NK-92 (cell line): ENCODE data around the gene TYW3.
"Not testable (repeated sequence)": the region's sequence is repeated elsewhere in the genome, so short reads cannot be mapped to it uniquely, and the experiment has no call there.

Experiments
- DNase-seq: peaks from one replicate; lab custom pipeline; 2025; ENCODE audit not compliant: unreplicated experiment; lab: John Stamatoyannopoulos, UW

TYW3 gene

DNA sequence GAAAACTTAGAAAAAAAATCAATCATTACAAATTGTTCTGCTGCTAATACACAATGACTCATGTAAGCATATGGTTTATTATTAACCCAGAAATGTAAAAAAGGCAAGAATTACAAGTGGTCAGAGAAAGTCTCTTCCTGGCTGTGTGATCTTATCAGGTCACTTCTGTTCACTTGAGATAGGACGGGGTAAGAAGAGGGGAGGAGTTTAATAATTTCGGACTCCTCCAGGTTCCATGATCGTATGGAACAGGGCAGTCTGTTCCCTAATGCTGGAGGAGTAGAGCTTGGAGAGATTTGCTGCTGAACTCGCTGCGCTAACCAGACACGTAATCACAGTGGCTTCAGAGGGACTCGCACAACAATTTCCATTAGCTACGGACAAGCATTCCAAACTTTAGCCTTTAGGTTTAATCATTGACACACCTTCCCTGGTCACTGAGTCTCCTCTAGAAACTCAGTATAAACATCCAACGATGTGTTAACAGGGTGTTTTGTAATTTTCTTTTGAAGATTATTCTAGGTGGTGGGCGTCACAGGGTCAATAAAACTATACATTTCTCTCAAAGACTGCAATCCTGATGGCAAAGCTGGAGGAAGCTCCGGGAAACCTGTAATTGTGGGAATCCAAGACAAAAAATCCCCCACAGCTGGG is 1.4 kb upstream of the TYW3 start:
- no peak for DNase-seq

DNA sequence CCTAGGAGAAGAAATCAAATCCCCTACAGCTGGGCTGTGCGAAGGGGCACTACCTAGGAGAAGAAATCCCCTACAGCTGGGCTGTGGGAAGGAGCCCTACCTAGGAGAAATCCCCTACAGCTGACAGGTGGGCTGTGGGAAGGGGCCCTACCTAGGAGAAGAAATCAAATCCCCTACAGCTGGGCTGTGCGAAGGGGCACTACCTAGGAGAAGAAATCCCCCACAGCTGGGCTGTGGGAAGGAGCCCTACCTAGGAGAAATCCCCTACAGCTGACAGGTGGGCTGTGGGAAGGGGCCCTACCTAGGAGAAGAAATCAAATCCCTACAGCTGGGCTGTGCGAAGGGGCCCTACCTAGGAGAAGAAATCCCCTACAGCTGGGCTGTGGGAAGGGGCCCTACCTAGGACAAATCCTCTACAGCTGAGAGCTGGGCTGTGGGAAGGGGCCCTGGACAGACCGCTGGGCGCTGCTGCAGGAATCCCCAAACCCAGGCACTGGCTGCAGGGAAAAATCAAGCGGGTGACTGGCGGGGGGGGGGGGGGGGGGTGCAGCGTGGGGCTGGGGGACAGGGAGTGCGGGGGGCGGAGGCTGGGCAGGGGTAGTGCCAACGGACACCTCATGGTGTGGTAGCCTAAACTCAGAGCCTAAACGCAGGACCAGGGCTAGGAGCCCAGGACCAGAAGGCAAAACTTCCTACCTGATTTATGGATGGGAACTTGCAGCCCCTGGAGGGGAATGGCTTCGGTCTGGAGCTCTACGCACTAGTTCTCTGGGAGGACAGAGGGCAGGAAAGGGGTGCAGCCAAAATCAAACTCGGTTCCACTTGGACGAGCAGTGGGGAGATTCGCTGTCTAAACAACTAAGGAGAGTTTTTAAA is 643 bp upstream of the TYW3 start:
- DNase-seq, result not testable (repeated sequence)

DNA sequence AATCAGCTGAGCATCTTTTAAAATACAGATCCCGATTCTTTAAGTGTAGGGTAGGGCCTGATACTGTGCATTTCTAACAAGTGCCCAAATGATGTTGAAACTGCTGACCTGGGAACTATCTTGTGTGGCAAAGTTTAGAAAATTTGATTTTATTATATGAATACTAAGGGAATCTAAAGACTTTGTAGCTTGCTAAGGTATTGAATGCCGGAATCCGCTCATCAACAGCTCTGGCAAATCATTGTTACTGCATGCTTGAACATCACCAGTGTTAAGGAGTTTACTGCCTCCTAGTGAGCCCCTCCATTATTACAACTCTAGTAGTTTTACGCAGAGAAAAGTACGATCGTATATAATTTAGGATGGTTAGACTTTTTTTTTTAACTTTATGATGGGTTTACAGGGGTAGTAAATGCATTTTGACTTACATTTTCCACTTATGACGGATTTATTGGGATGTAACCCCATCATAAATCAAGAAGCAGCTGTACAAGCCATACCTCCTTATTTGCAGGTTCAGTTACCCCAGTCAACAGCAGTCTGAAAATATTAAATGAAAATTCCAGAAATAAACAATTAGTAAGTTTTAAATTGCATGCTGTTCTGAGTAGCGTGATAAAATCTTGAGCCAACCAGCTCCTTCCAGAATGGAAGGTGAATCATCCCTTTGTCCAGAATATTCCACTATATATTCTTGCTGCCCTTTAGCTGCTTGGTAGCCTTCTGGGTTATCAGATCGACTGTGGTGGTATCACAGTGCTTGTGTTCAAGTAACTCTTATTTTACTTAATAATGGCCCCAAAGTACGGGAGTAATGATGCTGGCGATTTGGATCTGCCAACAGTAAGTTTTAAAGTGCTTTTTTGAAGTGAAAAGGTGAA is 892 bp downstream of the TYW3 start:
- no peak for DNase-seq

DNA sequence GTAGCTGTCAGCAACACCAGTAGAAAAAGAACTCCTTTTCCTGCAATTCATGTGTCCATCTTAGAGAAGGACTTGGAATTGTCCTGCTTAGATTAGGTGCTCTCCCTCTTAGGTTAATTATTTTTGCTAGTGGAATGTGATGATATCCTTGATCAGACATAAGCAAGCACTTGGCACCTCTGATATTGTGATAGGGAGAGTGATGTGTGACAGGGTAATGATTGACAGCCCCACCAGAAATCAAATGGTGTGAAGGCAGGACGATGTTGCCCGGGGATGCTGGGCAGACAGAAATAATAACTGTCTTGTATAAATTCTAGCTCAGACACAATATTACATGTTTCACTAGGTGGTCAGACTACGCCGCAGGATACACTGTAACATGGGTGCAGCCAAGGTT is 4.4 kb downstream of the TYW3 start:
- DNase-seq, result no peak

DNA sequence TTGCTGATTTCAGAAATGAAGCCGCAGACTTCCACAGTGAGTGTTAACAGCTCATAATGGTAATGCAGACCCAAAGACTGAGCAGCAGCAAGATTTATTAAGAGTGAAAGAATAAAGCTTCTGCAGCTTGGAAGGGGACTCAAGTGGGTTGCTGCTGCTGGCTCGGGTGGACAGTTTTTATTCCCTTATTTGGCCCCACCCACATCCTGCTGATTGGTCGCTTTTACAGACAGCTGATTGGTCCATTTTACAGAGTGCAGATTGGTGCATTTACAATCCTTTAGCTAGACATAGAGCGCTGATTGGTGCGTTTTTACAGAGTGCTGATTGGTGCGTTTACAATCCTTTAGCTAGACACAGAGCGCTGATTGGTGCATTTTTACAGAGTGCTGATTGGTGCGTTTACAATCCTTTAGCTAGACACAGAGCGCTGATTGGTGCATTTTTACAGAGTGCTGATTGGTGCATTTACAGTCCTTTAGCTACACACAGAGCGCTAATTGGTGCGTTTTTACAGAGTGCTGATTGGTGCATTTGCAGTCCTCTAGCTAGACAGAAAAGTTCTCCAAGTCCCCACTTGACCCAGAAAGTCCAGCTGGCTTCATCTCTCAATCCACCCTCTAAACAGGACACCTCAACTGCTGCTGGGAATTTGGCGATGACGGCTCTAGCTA is 7.5 kb downstream of the TYW3 start:
- not testable (repeated sequence) for DNase-seq

DNA sequence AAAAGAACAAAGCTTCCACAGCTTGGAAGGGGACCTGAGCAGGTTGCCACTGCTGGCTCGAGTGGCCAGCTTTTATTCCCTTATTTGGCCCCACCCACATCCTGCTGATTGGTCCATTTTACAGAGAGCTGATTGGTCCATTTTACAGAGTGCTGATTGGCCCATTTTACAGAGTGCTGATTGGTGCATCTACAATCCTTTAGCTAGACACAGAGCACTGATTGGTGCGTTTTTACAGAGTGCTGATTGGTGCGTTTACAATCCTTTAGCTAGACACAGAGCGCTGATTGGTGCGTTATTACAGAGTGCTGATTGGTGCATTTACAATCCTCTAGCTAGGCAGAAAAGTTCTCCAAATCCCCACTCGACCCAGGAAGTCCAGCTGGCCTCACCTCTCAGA is 12.3 kb downstream of the TYW3 start:
- DNase-seq, result not testable (repeated sequence)

DNA sequence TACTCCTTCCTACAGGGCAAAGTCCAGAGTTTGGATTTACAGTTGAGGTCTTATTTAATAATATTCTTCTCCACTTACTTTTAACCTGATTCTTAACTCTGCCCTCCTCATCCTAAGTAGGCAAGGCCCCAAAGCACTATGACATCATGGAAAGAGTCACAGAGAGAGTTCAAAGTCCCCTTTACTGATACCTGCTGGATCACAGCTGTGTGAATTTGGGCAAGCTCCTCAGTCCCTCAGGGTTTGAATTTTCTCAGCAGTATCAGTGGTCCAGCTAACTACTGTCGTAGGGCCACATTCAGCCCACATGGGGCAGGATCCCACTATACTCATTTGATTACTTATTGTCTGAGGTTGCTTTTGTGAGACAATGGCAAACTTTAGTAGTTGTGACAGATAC is 16.0 kb downstream of the TYW3 start:
- DNase-seq, result no peak

DNA sequence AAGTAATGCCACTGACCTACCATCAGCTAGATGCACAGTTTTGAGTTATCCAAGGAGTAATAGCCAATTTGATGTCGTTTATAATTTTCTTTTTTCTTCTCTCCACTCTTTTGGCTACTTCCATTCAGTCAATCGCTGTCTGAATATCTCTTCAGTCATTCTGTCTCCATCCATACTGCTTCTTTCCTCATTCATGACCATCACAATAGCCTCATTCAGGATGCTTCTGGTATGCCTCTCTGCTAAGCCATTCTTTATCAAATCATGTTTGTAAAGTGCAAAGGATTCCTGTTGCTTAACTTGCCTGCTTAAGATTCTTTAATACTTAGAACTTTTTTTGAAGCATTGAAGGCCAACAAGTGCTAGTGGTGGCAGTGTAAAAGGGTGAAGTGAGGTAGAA is 20.2 kb downstream of the TYW3 start:
- DNase-seq, result no peak

DNA sequence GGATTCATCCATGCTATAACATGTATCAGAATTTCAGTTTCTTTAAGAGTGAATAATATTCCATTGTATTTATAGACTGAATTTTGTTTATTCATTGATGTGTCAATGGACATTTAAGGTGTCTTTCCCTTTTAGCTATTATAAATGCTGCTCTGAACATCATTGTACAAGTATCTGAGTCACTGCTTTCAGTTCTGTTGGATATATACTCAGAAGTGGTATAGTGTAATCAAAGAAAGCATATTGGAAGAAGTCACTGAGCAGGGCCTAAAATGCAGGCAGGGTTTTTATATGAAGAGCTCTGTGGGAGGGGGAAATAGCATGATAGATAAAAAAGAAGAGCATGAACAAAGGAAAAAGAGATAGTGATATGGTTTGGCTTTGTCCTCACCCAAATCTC is 22.5 kb downstream of the TYW3 start:
- DNase-seq, result no peak

DNA sequence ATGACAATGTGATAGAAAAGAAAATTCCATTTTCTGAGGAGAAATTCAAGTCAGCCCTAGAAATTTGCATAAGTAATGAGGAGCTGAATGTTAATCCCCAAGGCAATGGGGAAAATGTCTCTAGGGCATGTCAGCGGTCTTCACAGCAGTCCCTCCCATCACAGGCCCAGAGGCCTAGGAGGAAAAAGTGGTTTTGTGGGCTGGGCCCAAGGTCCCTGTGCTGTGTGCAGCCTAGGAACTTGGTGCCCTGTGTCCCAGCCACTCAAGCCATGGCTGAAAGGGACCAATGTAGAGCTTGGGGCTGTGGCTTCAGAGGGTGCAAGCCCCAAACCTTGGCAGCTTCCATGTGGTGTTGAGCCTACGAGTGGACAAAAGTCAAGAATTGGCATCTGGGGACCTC is 23.7 kb downstream of the TYW3 start:
- DNase-seq, result not testable (repeated sequence)

DNA sequence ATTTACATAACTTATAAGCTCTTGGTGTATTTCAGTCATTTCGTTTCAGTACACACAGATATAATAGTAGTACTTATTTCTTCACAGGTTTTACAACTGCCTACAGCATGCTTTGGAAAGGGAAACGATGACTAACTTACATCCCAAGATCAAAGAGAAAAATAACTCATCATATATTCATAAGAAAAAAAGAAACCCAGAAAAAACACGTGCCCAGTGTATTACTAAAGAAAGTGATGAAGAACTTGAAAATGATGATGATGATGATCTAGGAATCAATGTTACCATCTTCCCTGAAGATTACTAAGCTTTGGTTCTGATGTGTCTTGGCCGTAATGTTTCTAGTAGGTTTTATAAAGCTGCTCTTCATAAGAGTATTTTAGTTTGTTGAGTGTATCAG is 30.9 kb downstream of the TYW3 start:
- DNase-seq, result no peak

DNA sequence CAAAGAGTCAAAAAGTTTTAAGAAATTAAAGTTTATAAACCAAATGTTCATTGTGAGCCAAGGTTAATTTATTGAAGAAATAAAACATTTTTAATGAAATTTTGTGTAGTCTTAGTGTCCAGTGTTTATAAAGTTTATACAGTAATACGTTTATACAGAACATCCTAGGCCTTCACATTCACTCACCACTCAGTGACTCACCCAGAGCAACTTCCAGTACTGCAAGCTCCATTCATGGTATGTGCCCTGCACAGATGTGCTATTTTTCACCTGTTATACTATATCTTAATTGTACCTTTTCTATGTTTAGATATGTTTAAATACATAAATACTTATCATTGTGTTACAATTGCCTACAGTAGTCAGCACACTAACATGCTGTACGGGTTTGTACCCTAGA is 33.6 kb downstream of the TYW3 start:
- no peak for DNase-seq

DNA sequence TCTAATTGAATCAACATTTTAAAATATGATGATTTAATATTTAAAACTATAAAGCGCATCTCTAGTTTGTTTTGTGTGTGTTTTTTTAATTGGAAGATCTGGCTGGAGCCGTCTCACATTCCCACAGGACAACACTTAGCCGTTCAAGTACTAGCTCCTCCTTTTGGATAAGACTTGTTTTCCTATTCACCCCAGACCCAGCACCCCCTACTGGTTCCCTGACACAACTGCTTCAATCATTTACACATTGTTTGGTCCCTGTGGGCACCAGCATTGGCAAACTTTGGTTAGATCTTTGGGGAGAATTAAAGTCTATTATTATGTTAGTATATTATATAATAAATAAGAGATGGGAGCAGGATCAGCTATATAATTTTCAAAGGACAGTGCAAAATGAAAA is 34.5 kb downstream of the TYW3 start:
- DNase-seq, result no peak

DNA sequence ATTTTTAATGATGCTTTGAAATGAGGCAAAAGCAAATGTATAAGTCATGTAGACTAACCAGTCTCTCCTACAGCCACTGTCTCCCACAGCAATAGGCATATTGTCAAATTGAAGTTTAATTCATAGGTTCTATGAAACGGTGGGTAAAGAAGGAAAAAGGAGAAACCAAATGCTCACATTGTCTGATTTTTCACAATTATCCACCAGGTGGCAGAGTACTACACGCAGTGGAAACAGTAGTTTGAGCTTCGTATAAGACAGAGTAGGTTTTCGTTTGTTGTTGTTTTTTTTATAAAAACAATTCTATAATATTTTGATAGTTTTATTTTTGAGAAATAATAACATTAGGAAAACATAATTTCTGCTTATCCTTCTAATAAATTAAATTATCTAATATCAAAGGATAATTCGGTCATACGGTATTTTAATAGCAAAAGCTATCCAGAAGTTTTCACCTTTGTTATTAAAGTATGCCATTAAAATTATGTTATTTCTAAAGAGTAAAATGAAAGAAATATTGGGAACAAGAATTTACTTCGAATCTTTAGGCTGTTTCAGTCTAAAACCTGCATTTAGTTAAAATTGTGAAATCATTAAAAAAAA is 39.1 kb downstream of the TYW3 start:
- no peak for DNase-seq

DNA sequence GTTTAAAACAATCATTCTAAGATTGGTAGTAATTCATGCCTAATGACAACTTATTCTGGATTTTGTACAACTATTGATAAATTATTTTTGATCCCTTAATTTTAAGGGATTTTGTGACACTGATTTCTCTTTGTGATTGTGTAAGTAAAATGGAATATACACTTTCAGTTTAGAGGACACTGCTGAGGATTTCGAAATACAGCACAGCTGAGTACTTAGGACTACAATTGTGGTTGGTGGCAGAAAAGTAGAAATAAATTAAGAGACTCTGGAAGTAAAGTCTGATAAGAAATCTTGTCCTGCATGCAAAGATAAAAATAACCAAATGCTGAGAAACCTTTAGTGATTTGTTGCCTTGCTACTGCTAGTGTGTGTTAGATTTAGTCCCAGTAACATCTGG is 40.0 kb downstream of the TYW3 start:
- no peak for DNase-seq

DNA sequence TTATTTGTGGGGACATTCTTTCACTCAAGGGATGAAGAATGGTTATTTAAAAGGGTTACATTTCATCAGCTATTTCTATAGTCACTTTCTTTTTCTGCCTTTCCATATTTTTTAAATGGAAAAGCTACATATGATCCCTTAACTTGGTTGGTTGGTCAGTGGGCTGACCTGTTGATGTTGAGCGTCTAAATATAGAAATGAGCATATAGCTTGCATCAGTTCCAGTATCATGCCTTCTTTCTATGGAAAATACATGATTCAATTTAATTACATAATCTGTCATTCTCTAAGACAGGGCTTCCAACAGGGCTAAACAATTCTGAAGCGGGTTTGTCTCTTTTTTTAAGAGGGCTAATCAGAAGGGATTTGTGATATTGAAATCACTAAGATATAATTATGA is 40.6 kb downstream of the TYW3 start:
- no peak for DNase-seq

DNA sequence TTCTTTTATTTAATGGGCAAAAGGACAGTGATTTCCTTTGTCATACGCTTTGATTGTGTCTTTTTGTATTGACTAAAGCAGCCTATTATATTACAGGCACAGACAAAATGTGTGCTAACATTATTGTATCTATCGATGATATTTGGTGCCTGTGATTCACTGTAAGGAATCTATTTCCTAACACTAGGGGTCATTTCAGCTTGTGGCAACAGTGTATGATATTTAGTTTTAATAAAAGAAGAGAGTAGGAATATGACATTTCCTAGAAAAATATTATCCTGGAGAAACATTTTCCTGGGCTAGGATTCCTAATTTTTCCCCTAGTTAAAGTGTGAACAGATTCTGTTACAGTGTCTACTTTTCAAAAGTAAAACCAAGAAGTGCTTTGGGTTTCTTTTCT is 42.8 kb downstream of the TYW3 start:
- DNase-seq, result no peak

DNA sequence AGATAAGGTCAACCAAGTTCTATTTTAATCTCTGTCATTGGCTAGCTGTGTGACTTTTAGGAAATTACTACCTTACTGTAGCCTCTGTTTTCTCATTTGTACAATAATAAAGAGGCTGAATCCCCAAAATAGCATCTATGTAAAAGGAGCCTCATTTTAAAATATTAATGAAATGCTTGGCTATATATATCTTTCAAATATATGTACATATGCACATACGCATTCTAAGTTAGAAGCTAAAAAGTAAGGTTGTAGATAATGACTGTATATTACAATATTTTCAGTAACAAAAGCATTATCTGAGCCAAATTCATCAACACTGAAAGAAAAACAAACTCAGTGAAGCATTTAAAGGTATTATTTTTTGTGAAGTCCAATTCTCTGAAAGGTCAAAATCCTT is 44.6 kb downstream of the TYW3 start:
- DNase-seq, result no peak

DNA sequence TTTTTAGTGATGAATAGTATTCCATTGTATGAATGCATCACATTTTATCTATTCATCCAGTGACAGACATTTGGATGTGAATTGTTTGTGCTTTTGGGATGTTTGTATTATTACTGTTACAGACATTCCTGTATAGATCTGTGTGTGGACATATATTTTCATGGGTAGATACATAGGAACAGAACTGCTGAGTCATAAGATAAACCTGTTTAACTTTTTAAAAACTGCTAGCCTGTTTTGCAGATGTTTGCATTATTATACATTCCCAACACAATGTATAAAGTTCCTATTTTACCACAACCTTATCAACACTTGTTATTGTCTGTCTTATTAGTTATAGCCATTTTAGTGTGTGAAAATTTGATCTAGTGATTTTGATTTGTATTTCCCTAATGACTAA is 46.8 kb downstream of the TYW3 start:
- no peak for DNase-seq

DNA sequence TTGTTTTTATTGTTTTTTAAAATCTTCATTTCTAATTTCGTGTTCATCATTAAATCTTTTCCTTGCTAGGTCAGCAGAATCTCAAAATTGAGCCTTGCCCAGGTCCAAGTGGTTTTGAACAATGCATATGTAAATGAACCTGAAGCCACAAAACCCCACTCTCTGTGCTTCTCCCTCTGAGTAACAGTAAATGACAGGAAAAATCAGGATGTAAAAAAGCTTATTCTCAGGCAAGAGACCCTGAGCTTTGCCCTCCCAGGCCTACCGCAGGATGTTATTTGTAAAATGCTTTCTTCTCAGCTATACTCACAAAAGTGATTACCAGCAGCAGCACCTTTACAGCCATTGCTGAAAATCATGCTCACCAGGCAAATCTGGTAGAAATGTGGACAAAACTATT is 47.6 kb downstream of the TYW3 start:
- no peak for DNase-seq

DNA sequence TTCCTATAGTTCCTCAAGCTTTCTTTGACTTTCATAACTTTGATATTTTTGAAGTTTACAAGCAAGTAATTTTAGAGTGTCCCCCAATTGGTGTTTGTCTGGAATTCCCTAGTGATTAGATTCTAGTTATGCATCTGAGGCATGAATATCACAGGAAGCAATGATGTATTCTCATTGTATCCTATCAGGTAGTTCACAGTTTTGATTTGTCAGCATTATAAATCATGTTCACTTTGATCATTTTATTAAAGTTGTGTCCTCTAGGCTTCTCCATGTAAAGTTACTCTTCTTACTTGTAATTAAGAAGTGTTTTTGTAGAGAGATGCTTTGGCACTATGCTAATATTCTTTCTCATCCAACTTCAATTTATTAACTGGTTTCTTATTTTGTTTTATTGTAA is 53.0 kb downstream of the TYW3 start:
- no peak for DNase-seq
